ENCODE data around the gene CHRM5. TPM values are rescaled to one million over a fixed set of nuclear protein-coding genes. Genes with fewer than 3 reads are reported as not detected.
A peak's percentile ranks its signal among the peaks of the same experiment; 100 is the strongest.

Gene CHRM5
- total RNA-seq, 1 donor from 2014 or later = not detected

DNA sequence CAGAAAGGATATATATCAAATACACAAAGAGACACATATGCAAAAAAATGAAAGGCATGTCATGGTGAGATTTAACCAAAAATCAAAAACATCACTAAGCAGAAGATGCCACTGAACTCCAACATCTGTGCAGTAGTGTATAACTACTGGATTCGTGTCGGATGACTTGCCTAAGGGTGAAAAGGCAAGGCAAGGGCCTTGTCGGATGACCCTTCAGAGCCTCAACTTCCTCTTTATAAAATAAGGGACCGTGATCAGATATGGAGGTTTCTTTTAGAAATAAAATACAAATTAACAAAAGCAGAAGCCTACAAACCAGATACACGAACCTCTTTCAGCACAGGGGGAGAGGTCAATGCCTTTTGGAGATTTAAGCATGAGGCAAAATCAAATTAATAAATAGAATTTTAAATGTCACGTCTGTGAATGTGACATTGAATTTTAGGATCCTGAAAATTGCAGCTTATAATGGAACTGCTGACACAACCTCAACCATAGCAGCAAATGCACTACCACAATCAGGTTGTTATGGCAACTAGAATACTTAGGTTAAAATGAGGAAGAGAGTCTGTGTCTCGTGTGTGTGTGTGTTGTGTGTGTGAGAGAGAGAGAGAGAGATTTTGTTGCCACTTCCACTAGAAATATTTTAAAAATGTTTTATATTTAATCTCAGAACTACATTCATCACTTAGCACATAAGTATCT lies 8.3 kb upstream of the CHRM5 start:
- Histone ChIP-seq H3K27me3 (no peaks in the 10 kb centered on the region), H3K4me1 (no peaks in the 10 kb centered on the region), H3K9me3 (no peaks in the 10 kb centered on the region), H3K4me3 (no peak overlapping the region), H3K36me3 (no peaks in the 10 kb centered on the region), H3K27ac (no peak overlapping the region)
- intact Hi-C loops (cut with DNase I) = no loop called here
- DNase-seq (ENCODE audit: low spot score in 2 of 2) = no peak
- TF ChIP-seq CTCF (IDR thresholded peaks at IDR 0.05) = no peak

DNA sequence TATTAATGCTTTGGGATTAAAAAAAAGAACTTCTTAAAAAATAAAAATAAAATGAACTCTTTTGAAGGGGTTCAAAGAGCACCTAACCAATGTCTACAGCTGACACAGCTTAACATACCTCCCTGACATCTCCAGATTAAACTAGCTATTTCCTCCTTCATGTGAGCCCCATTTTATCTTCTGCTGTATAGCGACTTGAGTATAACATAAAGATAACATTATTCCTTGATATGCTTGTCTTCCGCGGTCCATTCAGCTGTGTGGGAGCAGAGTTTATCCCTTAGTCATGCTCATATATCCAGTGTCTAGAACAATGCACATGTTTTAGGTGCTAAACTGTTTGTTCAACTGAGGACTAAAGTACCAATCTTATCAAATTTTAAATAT lies 7.8 kb upstream of the CHRM5 start:
- intact Hi-C loops (cut with DNase I) = no loop called here

GRCh38 chr15:33963831-33964664 lies 4.2 kb upstream of the CHRM5 start:
- Histone ChIP-seq H3K27me3 (no peaks in the 10 kb centered on the region), H3K4me3 (no peak overlapping the region), H3K9me3 (no peaks in the 10 kb centered on the region), H3K27ac (no peak overlapping the region), H3K36me3 (no peaks in the 10 kb centered on the region), H3K4me1 (no peaks in the 10 kb centered on the region)
- TF ChIP-seq CTCF (IDR thresholded peaks at IDR 0.05) = peak in 2 of 3 experiments; percentile 28 to 43
- intact Hi-C loops (cut with DNase I) = no loop called here
- no peak for DNase-seq (ENCODE audit: low spot score in 2 of 2)

More for the DNA sequence above, 7.8 kb upstream of the CHRM5 start:
- DNase-seq (ENCODE audit: low spot score in 2 of 2) = no peak
- Histone ChIP-seq H3K9me3 (no peaks in the 10 kb centered on the region), H3K4me1 (no peaks in the 10 kb centered on the region), H3K4me3 (no peak overlapping the region), H3K27me3 (no peaks in the 10 kb centered on the region), H3K36me3 (no peaks in the 10 kb centered on the region), H3K27ac (no peak overlapping the region)
- TF ChIP-seq CTCF (IDR thresholded peaks at IDR 0.05) = no peak

- Histone ChIP-seq H3K27ac (no peak overlapping the region), H3K9me3 (no peaks in the 10 kb centered on the region), H3K27me3 (no peaks in the 10 kb centered on the region), H3K4me1 (no peaks in the 10 kb centered on the region), H3K4me3 (no peak overlapping the region), H3K36me3 (no peaks in the 10 kb centered on the region)
- intact Hi-C loops (cut with DNase I) = no loop called here
- DNase-seq (ENCODE audit: low spot score in 2 of 2) = no peak
- no peak for TF ChIP-seq CTCF (IDR thresholded peaks at IDR 0.05)
Measured at GRCh38 chr15:33964665-33965040, 3.6 kb upstream of the CHRM5 start.

DNA sequence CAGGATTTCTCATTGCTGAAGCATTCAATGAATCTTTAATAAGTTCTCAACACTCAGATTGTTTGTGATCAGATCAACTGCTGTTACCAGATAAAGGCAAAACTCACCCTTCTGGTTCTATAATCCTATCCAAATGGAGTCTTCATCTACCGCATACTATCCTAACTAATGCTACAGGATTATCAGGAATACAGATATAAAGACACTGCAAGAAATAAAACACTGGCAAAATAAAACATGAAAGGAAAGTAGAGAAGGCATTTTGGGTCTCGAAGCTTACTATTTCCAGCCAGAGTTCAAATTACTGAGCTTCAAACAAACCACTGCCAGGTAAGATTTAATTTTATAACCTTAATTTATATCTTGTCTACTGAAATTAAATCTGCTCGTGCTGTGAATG lies 524 bp downstream of the CHRM5 start:
- no peak for DNase-seq (ENCODE audit: low spot score in 2 of 2)
- Histone ChIP-seq H3K27me3 (no peaks in the 10 kb centered on the region), H3K4me3 (no peak overlapping the region), H3K9me3 (no peaks in the 10 kb centered on the region), H3K4me1 (no peaks in the 10 kb centered on the region), H3K27ac (no peak overlapping the region), H3K36me3 (no peaks in the 10 kb centered on the region)
- TF ChIP-seq CTCF (IDR thresholded peaks at IDR 0.05) = no peak
- intact Hi-C loops (cut with DNase I) = no loop called here
